Naive thymus-derived CD4-positive, alpha-beta T cell (primary cell): ENCODE measurements around the gene RBM39. TPM values are rescaled to one million over a fixed set of nuclear protein-coding genes. Genes with fewer than 3 reads are reported as not detected.
A peak's percentile ranks its signal among the peaks of the same experiment; 100 is the strongest.

Source experiments
- ATAC-seq: fragments of 150-1000 bp; cut with Tn5 transposase; 2 replicates; pipeline ENCODE4 v1.10.0; 2021; ENCODE audit warnings: mild to moderate bottlenecking, moderate library complexity
- CTCF ChIA-PET: fragments of 350-600 bp; sonication (Branson Sonifier 250); formaldehyde crosslinking; loops from one replicate; lab custom pipeline; 2021; ENCODE audit warnings: antibody characterized with exemption; lab: Charles Lee
- POLR2A ChIA-PET: fragments of 350-600 bp; sonication (Branson Sonifier 250); formaldehyde crosslinking; loops from one replicate; lab custom pipeline; 2021; ENCODE audit warnings: antibody characterized with exemption, inconsistent platforms; lab: Charles Lee
- DNase-seq, 9 donors: peaks; one replicate each; pipeline versions ENCODE4 v3.0.0 to v3.0.0-alpha.2; 2020 to 2022; ENCODE audit warnings: mixed read lengths in 1 of 9
- H3K27ac ChIP-seq: one replicate; pipeline ENCODE4 v1.7.0; 2013; ENCODE audit warnings: mild to moderate bottlenecking, low read depth, low read length, moderate library complexity
- H3K27me3 ChIP-seq, 2 donors: one replicate each; pipeline ENCODE4 v1.7.0; 2013; ENCODE audit warnings: low read length in 2 of 2, mild to moderate bottlenecking in 2 of 2, moderate library complexity in 2 of 2; ENCODE audit not compliant: control insufficient read depth in 2 of 2, insufficient read depth in 2 of 2
- H3K36me3 ChIP-seq, 3 experiments: 1 replicate in 2 of 3; 2 replicates in 1 of 3; pipeline ENCODE4 v1.7.0; 2013; ENCODE audit warnings: low read length in 3 of 3, mild to moderate bottlenecking in 3 of 3, moderate library complexity in 1 of 3; ENCODE audit not compliant: insufficient read depth in 3 of 3, control insufficient read depth in 2 of 3
- H3K4me1 ChIP-seq, 2 donors: one replicate each; pipeline ENCODE4 v1.7.0; 2013; ENCODE audit warnings: low read length in 2 of 2, mild to moderate bottlenecking in 2 of 2, moderate library complexity in 1 of 2; ENCODE audit not compliant: control insufficient read depth in 2 of 2, insufficient read depth in 2 of 2
- H3K4me3 ChIP-seq: 2 replicates; pipeline ENCODE4 v1.7.0; 2013; ENCODE audit warnings: mild to moderate bottlenecking, low read length
- H3K9me3 ChIP-seq, 3 experiments: 1 replicate in 2 of 3; 2 replicates in 1 of 3; pipeline ENCODE4 v1.7.0; 2013; ENCODE audit warnings: low read length in 3 of 3; ENCODE audit not compliant: control insufficient read depth in 2 of 3
- H3K27ac Mint-ChIP-seq, 9 donors: one replicate each; pipeline ENCODE4 v1.8.0; 2020 to 2022; ENCODE audit warnings: mixed read lengths in 9 of 9, mild to moderate bottlenecking in 8 of 9, moderate library complexity in 5 of 9, inconsistent platforms in 2 of 9
- H3K27me3 Mint-ChIP-seq, 5 donors: one replicate each; pipeline ENCODE4 v1.8.0; 2021 to 2022; ENCODE audit warnings: mixed read lengths in 5 of 5, mild to moderate bottlenecking in 1 of 5
- H3K36me3 Mint-ChIP-seq, 5 donors: one replicate each; pipeline ENCODE4 v1.8.0; 2020 to 2022; ENCODE audit warnings: mixed read lengths in 5 of 5, mild to moderate bottlenecking in 3 of 5, inconsistent platforms in 1 of 5
- H3K4me1 Mint-ChIP-seq, 7 donors: one replicate each; pipeline ENCODE4 v1.8.0; 2020 to 2022; ENCODE audit warnings: mixed read lengths in 7 of 7, mild to moderate bottlenecking in 3 of 7, inconsistent platforms in 1 of 7
- H3K4me3 Mint-ChIP-seq, 10 donors: one replicate each; pipeline ENCODE4 v1.8.0; 2020 to 2022; ENCODE audit warnings: mild to moderate bottlenecking in 10 of 10, mixed read lengths in 10 of 10, moderate library complexity in 6 of 10, inconsistent platforms in 2 of 10
- H3K9me3 Mint-ChIP-seq, 11 donors: one replicate each; pipeline ENCODE4 v1.8.0; 2020 to 2022; ENCODE audit warnings: mixed read lengths in 11 of 11, mild to moderate bottlenecking in 4 of 11, inconsistent platforms in 1 of 11, moderate library complexity in 1 of 11
- intact Hi-C, 2 donors: fragments of 100-400 bp; cut with micrococcal nuclease; formaldehyde crosslinking; loops; one replicate each; pipeline ENCODE4 v1.15.1; 2023
- polyA plus RNA-seq, 2 donors: library from polyadenylated mRNA; unstranded; fragments of 300-500 nt; fragmentation: Illumina TruSeq; gene quantifications; one replicate each; pipeline ENCODE4 v1.2.3, GENCODE V29; 2021
- total RNA-seq, 6 experiments: library from RNA in 5 of 6; stranded (reverse) in 5 of 6; gene quantifications; 1 replicate in 5 of 6; 2 replicates in 1 of 6; pipeline ENCODE4 v1.2.3 and lab custom pipeline; 2021 to 2026

Gene RBM39
- total and polyA plus RNA-seq, 7 experiments from 2014 or later = 100 to 1,041 (median 690) TPM

DNA sequence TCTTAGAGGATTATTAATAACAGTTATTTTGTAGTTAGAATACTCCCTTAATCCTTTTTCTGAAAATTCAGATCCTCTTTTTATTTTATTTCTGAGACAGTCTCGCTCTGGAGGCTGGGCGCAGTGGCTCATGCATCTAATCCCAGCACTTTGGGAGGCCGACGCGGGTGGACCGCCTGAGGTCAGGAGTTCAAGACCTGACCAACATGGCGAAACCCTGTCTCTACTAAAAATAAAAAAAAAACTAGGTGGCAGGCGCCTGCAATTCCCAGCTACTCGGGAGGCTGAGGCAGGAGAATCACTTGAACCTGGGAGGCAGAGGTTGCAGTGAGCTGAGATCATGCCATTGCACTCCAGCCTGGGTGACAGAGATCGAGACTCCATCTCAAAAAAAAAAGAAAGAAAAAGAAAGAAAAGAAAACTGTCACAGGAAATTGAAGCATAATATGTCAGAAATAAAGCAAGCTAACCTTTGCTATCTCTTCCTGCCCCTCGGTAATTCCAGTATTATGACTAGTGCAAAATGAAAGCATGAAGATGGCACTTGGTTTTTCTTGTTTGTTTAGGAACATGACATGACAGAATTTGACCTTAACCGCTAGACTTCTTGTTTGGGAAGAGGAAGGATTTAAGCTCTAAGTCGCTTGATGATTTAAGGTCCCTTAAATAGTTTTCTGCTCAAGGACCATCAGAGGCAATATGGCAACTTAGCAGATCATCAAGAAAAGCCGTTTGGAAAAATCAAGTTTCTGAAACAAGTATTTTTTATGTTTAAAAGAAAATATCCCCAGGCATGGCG lies 1.8 kb upstream of the RBM39 start:
- Histone ChIP-seq H3K4me1 (peaks cover 25 to 38% of the 10 kb centered on the region in 2 donors), H3K36me3 (peaks cover 13 to 27% (median 19%) of the 10 kb centered on the region in 3 experiments), H3K4me3 (peak overlapping the region; percentile 87), H3K9me3 (no peaks in the 10 kb centered on the region), H3K27me3 (no peaks in the 10 kb centered on the region), H3K27ac (peak overlapping the region; percentile 92)
- H3K36me3 Mint-ChIP-seq = peaks cover 5 to 26% (median 20%) of the 10 kb centered on the region in 5 donors
- intact Hi-C loops = loop anchor here (2.0 to 10.0 kb wide), 7 partner anchors 141 to 1752 kb away; partner anchors contain the start of genes ACSS2 (in 2 of the 2), EIF2S2 (in 1 of the 2), GGT7 (in 1 of the 2) and MROH8 (in 1 of the 2)
- ATAC-seq (no peak), DNase-seq (peak in 3 of 9 donors; percentile 34 to 44 (median 35))
- peak overlapping the region; percentile 86 to 100 (median 98) for H3K4me3 Mint-ChIP-seq
- H3K4me1 Mint-ChIP-seq = peaks cover 13 to 42% (median 35%) of the 10 kb centered on the region in 7 donors
- ChIA-PET CTCF (interaction anchor here (0.6 to 4.0 kb wide), 6 partner anchors 21 to 237 kb away, joined by 3 to 58 read pairs (median 4); partner anchors contain the start of gene PHF20), POLR2A (interaction anchor here (0.6 to 14.0 kb wide), 32 partner anchors 10 to 1271 kb away, joined by 3 to 733 read pairs (median 8); partner anchors contain the start of genes CEP250, CPNE1, NFS1 and PHF20)
- H3K27me3 Mint-ChIP-seq = no peaks in the 10 kb centered on the region
- H3K27ac Mint-ChIP-seq = peak overlapping the region; percentile 96 to 100 (median 100)
- H3K9me3 Mint-ChIP-seq = peaks cover 0 to 10% (median 0%) of the 10 kb centered on the region in 11 donors

DNA sequence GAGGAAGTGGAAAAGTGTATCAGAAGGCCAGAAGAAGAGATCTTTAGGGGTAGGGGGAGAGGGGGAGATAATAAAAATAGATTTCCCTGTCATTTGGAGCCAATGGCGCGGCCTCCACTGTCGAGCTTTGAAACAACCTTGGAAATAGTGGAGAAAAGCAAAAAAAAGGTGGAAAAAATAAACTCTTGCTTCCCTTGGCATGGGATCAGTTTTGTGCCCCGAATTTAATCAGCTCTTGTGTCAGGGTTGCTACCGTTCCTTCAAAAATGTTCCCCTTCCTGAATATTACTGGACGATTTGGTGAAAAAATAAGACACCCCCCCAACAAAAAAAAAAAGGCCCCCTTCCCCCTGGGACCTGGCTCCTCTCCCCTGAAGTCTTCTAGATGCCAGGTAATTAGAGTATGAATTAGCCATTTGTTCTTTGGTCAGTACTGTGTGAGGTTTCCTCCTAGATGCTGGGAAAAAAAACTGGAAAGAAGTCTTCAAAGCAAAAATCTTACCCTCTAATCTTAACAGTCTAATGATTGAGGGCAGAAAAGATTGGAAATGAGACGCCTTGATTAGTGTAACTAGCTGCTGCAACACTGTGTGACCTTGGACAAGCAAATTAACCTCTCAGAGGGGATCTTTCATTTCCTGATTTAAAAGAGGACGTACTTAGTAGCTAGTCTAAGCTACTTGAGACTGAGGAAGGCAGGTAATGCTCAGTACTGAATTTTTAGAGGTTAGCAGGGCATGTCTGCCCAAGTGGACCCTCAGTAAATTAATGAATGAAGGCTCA lies 872 bp upstream of the RBM39 start:
- no peaks in the 10 kb centered on the region for H3K27me3 ChIP-seq
- H3K27me3 Mint-ChIP-seq = no peaks in the 10 kb centered on the region
- CTCF ChIA-PET = interaction anchor here (0.7 to 4.0 kb wide), 9 partner anchors 12 to 391 kb away, joined by 3 to 58 read pairs (median 4); partner anchors contain the start of genes CEP250, PHF20 and SCAND1
- H3K4me3 ChIP-seq = peak overlapping the region; percentile 87
- peaks cover 21 to 51% (median 45%) of the 10 kb centered on the region in 7 donors for H3K4me1 Mint-ChIP-seq
- H3K9me3 Mint-ChIP-seq = peaks cover 0 to 10% (median 0%) of the 10 kb centered on the region in 11 donors
- peaks cover 34 to 47% of the 10 kb centered on the region in 2 donors for H3K4me1 ChIP-seq
- H3K9me3 ChIP-seq = no peaks in the 10 kb centered on the region
- H3K36me3 Mint-ChIP-seq = peaks cover 8 to 36% (median 29%) of the 10 kb centered on the region in 5 donors
- H3K36me3 ChIP-seq = peaks cover 22 to 36% (median 28%) of the 10 kb centered on the region in 3 experiments
- H3K27ac Mint-ChIP-seq = peak overlapping the region; percentile 96 to 100 (median 100)
- peak overlapping the region; percentile 92 for H3K27ac ChIP-seq
- intact Hi-C loops = loop anchor here (1.0 to 10.0 kb wide), 15 partner anchors 28 to 1751 kb away; partner anchors contain the start of genes ACSS2 (in 2 of the 2), CPNE1 (in 2 of the 2), NFS1 (in 2 of the 2) and RBM12 (in 2 of the 2)
- H3K4me3 Mint-ChIP-seq = peak overlapping the region; percentile 86 to 100 (median 98)
- POLR2A ChIA-PET = interaction anchor here (0.5 to 14.0 kb wide), 57 partner anchors 8 to 1038 kb away, joined by 3 to 733 read pairs (median 7); partner anchors contain the start of genes CEP250, CPNE1, ERGIC3 and GGT7
- peak in 6 of 9 donors; percentile 29 to 48 (median 40) for DNase-seq
- ATAC-seq = no peak

DNA sequence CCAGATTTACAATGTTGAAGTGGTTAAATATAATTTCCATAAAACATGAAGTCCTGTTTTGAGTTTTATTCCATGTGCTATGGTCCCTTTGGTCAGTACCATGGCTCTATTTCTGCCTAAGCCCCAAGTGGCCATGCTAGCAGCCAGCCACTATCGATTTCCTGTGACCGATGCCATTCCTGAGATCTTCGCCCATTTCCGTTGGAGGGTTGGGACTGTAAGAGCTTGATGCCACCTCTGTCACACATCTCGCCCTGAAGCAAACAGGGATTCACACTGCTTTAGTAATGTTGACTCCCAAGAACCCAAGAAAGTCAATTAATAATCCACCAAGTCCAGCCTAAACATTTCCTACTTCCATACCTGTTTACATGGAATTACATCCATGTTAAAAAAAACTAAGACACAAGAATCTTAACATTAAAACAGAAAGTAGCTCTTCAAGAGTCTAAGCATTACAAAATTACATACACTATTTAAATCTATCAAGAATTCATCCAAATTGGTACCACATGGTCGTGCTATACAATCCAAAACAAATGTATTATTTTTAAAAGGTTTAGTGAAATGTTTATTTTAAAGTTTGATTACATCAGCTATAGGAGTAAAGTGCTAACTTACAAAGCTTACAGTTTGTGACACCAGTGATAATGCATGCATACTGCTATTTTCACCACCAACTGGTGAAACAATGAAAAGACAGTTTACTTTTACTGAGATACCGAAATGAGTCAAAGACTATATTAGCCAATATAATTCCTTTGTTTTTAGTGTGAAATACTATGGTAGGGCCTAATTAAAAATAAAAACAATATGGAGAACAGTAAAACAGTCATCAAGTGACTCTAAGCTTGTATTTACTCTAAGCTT lies 2.5 kb downstream of the RBM39 start:
- Mint-ChIP-seq H3K4me1 (peaks cover 26 to 70% (median 61%) of the 10 kb centered on the region in 7 donors), H3K9me3 (peaks cover 0 to 10% (median 0%) of the 10 kb centered on the region in 11 donors), H3K36me3 (peaks cover 8 to 46% (median 40%) of the 10 kb centered on the region in 5 donors), H3K27ac (peak overlapping the region; percentile 67 to 96 (median 84)), H3K4me3 (peak overlapping the region; percentile 83 to 100 (median 98)), H3K27me3 (no peaks in the 10 kb centered on the region)
- Histone ChIP-seq H3K4me3 (peak overlapping the region; percentile 98), H3K27me3 (no peaks in the 10 kb centered on the region), H3K36me3 (peaks cover 29 to 61% (median 43%) of the 10 kb centered on the region in 3 experiments), H3K9me3 (no peaks in the 10 kb centered on the region), H3K4me1 (peaks cover 54 to 63% of the 10 kb centered on the region in 2 donors), H3K27ac (peak overlapping the region; percentile 98)
- ATAC-seq (no peak), DNase-seq (peak in 4 of 9 donors; percentile 29 to 47 (median 39))
- intact Hi-C loops = loop anchor here (5.0 to 10.0 kb wide), 6 partner anchors 145 to 1747 kb away; partner anchors contain the start of genes ACSS2 (in 2 of the 2), EIF2S2 (in 1 of the 2), GGT7 (in 1 of the 2) and MROH8 (in 1 of the 2)
- ChIA-PET CTCF (interaction anchor here (0.5 to 1.2 kb wide), 5 partner anchors 29 to 394 kb away, joined by 3 to 5 read pairs (median 3); no protein-coding TSS in a partner anchor), POLR2A (interaction anchor here (0.5 to 14.0 kb wide), 13 partner anchors 9 to 159 kb away, joined by 3 to 733 read pairs (median 3); partner anchors contain the start of genes CPNE1, NFS1, PHF20 and RBM12)

DNA sequence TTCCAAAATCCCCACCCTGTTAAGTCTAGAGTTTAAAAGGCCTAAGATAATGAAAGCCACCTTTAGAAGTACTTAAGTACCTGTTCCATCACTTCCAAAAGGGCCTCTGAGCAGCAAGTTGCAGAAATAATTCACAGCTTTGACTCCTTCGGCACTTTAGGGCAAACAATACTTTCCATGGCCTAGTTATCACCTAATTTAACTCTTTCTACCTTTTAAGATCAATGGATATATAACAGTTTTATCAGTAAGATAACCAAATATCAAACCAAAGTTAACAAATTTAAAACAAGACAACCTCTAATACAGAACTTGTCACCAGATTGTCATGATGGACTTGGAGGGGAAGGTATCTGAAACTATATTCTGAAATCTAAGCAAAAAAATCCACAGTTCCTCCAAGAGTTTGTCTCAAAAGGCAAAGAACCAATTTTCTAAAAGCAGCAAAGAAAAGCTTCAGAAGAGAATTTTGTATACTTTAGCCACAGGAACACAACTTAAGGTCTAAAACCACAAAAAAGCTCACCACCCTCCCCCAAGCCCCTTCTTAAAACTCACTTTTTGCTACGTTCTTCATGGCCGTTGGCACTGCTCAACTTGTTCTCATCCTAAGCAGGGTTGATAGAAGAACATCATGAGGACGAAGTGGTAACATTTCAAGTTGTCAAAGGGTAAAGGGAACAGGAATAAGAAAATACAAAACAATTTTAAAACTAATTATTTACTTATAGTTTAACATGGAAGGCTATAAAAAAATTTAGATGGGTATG lies 3.5 kb downstream of the RBM39 start:
- Mint-ChIP-seq H3K4me3 (peak overlapping the region; percentile 30 to 99 (median 78)), H3K4me1 (peaks cover 35 to 70% (median 63%) of the 10 kb centered on the region in 7 donors), H3K27me3 (no peaks in the 10 kb centered on the region), H3K27ac (peak overlapping the region in 8 of 9 donors; percentile 2 to 86 (median 76)), H3K9me3 (peaks cover 0 to 10% (median 0%) of the 10 kb centered on the region in 11 donors), H3K36me3 (peaks cover 8 to 51% (median 47%) of the 10 kb centered on the region in 5 donors)
- Histone ChIP-seq H3K27ac (peak overlapping the region; percentile 46), H3K9me3 (no peaks in the 10 kb centered on the region), H3K27me3 (no peaks in the 10 kb centered on the region), H3K4me1 (peaks cover 60 to 62% of the 10 kb centered on the region in 2 donors), H3K4me3 (no peak overlapping the region), H3K36me3 (peaks cover 35 to 69% (median 53%) of the 10 kb centered on the region in 3 experiments)
- no peak for DNase-seq
- ChIA-PET CTCF (interaction anchor here (0.5 to 1.2 kb wide), 2 partner anchors 31 to 106 kb away, joined by 3 read pairs; no protein-coding TSS in a partner anchor), POLR2A (interaction anchor here (0.9 to 14.0 kb wide), 7 partner anchors 8 to 244 kb away, joined by 3 to 733 read pairs (median 7); partner anchors contain the start of genes CPNE1, NFS1, PHF20 and RBM12)
- intact Hi-C loops = no loop called here
- ATAC-seq = no peak
